GM19025 (cell line): ENCODE measurements around the gene USP32.
"Not testable (repeated sequence)": the region's sequence is repeated elsewhere in the genome, so short reads cannot be mapped to it uniquely, and the experiment has no call there.

Source experiments
- ATAC-seq: cut with Tn5 transposase; IDR thresholded peaks from one replicate; pipeline ENCODE4 v1.9.1; 2021; ENCODE audit warnings: mild to moderate bottlenecking, low read depth, moderate library complexity; ENCODE audit not compliant: unreplicated experiment

Gene USP32

DNA sequence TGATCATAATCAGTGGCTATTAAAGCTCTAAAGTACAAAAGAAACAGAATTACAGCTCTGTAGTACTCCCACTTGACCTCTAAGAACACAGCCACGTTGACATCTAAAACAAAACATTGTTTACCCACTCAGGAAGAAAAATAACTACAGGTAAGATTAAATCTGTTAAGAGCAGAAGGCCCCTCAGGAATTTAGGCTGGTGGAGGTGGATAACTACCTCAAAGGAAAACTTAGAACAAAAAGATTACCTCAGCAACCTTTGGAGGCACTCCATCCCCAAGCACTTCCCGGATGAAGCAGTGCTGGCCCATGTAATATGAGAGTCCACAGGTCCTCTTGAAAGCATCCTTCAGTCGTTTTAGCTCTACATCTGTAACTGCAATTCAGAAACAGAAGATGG is 46.7 kb downstream of the USP32 start:
- no peak for ATAC-seq

DNA sequence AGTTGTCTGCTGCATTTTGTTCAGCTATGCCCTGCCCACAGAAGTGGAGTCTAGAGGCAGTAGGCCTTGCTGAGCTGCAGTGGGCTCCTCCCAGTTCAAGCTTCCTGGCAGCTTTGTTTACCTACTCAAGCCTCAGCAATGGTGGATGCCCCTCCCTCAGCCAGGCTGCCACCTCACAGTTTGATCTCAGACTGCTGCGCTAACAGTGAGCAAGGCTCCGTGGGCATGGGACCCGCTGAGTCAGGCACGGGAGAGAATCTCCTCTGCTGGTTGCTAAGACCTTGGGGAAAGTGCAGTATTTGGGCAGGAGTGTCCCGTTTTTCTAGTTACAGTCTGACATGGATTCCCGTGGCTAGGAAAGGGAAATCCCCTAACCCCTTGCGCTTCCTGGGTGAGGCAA is 49.4 kb downstream of the USP32 start:
- not testable (repeated sequence) for ATAC-seq

DNA sequence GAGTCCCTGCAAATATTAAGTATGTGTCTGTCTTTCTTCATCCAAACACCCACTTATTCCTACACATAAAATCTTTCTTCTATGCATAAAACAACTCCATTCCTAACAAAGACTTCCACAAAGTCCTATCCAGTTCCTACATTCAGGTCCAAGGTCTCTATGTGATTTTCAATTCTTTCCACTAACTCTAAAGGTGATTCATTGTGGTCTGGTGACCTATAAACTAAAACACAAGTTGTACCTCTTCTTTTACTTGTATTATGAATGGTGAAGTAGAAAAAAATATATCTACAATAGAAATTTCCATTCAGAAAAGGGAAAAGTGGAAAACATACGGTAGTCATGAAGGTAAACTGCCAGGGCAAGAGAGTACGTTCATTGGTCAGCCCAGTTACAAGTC is 56.6 kb downstream of the USP32 start:
- ATAC-seq: no peak

DNA sequence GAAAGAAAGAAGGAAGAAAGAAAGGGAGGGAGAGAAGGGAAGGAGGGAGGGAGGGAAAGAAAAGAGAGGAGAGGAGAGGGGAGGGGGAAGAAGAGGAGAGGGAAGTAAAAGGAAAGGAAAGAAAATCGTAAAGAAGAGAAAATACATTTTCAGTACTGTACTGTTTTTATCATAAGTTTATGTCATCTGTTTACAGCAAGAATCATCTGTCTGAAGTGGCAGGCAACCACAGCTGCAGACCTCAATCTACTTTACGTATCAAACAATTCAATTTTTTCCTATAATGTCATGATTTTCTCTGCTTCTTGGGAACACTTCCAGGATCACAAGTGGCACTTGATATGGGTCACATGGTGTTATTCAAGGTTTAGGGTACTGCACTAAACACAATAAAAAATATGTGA is 58.3 kb downstream of the USP32 start:
- ATAC-seq: no peak

DNA sequence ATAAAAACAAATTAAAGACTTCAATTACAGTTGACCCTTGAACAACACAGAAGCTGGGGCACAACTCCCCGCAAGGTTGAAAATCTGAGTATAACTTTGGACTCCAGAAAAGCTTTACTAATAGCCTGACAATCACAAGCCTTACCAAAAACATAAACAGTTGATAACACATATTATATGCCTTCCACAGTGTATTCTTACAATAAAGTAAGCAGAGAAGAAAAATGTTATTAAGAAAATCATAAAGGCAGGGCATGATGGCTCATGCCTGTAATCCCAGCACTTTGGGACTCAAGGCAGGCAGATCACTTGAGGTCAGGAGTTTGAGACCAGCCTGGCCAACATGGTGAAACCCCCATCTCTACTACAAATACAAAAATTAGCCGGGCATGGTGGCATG is 58.9 kb downstream of the USP32 start:
- ATAC-seq: not testable (repeated sequence)

DNA sequence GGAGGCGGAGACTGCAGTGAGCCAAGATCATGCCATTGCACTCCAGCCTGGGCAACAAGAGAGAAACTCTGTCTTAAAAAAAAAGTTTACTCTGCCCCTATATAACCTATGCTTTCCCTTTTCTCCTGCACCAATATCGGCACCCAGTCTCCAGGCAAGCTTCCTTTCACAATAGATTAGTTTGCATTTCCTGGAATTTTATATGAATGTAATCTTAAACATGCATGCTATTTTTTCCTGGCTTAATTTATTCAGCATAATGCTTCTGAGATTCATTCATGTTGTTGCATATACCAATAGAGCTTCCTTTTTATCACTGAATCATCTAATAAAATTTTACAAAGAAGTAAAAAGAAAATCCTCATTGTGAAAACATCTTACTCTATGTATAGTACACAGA is 59.4 kb downstream of the USP32 start:
- ATAC-seq: no peak

DNA sequence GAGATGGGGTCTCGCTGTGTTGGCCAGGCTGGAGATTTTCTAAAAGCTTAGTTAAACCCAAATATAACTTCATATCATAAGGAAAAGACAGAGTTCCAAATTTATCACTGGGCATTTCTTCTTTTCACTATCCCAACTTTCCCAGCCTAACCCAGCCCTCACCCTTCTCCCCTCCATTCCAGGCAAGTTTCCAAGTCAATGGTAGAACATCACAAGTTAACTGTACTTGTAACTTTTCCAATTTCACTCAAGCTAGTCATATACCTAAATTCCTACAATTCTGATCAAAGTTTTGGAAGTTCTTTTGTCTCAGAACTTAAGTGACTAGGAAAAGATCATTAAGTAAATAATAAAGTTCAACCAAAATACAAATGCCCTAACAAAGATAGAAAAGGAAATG is 61.2 kb downstream of the USP32 start:
- no peak for ATAC-seq

DNA sequence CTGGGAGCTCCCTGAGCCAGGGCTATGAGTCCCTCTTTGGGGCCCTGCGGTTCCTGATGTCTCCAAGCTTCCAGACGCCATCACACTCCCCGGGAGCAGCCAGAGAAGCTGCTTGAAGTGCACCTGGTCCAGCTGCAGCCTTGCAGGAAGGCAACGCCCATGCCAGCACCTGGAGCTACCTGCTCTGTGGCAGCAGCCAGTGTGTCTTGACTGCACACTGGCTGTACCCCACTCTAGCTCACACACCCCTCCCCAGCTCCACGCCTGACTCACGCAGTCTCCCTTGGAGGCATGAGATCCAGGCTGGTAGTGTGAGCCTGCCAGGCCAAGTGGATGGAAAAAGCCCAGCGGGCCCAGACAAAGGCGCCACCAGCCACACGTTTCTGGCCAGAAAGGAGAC is 63.3 kb downstream of the USP32 start:
- no peak for ATAC-seq

DNA sequence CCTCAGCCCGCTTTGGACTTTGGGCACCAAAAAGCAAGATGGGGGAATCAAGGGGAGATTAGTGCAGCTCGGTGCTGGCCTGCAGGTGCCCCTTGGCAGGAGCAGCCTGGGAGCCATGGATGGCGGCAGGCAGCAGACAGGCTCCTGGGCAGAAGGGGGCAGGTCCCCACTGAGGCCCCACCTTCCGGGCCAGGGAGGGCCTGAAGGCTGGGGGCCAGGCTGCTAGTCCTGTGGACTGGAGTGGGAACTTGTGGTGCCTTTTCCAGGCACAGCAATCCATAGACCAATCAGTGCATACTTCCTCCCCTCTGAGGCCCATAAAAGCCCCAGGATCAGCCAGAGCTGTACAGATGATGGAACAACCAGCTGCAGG is 64.0 kb downstream of the USP32 start:
- ATAC-seq: no peak

DNA sequence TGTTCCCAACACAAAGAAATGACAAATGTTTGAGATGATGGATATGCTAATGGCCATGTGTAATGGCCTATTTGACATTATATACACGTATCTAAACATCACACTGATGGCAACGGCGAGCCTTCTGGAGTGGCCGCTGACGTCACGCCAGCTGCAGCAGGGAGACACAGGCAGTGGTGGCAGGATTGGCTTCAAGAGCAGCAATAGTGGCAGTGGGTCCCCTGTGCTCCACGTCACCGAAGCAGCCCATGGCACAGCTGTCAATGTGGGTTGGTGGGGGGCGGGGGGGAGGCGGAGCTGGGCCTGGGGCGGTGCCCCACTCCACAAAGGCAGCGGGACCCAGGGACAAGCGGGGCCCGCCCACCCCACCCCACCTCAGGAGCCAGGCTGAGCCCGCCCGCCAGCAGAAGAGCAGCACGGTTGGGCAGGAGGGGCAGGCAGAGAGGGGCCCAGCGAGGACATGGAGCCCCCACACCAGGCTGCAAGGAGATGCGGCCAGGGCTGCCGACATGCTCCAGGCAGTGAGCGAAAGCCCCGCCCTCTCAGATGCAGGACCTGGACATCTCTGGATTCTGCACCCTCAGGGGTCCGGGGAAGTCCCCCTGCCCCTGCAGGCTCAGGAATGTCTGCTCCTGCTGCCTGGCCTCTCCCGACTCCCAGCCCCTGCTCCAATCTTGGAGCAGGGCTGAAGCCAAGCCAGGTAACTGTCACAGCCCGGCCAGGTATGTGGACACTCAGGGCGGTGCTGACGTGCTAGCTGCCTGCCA is 64.6 kb downstream of the USP32 start:
- no peak for ATAC-seq

DNA sequence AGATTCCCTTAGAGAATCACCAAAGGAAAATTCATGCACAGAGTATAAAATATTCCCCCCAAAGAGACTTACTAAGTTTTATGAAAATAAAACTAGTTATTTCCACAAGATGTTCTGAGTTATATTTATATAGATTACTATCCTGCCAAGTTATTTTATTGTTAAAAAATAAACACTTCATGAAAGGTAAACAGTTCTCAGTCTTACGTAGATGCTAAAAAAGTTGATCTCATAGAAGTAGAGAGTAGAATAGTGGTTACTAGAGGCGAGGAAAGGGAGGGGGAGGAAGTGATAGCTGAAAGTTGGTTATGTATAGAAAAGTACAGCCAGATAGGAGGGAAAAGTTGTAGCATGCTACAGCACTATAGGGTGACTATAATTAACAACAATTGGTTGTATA is 65.2 kb downstream of the USP32 start:
- ATAC-seq: no peak

DNA sequence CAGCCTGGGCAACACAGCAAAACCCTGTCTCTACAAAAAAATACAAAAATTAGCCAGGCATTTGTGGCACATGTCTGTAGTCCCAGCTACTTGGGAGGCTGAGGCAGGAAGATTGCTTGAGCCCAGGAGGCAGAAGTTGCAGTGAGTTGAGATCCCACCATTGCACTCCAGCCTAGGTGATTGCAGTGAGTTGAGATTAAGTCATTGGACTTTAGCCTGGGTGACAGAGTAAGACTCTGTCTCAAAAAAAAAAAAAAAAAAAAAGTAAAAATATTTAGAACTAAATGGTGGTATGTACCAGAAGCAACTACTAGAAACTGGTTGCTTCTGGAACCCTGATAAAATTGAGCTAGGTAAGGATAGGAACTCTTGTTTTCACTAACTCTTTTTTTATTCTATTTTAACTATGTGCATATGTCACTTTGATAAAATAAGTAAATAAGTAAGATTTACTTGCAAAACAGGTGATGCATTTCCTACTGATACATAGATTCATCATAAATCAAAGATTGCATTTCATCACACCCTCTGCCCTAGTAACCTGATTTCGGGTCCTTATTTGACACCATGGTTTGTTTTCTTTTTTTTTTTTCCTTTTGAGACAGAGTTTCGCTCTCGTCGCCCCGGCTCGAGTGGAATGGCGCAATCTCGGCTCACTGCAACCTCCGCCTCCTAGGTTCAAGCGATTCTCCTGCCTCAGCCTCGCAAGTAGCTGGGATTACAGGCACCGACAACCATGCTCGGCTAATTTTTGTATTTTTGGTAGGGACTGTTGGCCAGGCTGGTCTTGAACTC is 66.0 kb downstream of the USP32 start:
- no peak for ATAC-seq

DNA sequence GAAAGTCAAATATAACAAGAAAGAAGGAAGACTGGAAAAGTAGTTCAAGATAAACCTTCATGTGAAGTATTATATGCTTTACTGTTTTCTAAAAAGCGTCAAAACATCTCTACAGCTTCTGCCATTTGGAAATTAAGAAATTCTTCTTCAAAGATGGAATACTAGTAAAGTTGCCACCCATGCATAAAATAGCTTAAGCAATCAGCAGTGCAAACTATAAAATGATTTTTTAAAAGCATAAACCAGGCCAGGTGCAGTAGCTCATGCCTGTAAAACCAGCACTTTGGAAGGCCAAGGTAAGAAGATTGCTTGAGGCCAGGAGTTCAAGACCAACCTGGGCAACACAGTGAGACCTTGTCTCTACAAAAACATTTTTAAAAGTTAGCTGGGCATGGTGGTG is 68.2 kb downstream of the USP32 start:
- no peak for ATAC-seq

DNA sequence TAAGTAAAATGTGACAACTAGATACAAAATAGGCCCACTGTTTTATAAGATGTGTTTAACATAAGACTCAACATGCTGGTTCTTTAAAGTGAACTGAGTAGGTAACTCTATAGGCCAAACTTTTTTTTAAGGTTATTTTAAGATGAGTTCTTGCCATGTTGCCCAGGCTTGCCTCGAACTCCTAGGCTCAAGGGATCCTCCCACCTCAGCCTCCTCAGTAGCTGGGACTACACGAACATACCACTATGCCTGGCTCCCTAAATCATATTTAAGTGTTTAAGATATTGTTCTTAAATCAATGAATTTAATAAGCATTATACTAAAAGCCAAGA is 69.9 kb downstream of the USP32 start:
- no peak for ATAC-seq

DNA sequence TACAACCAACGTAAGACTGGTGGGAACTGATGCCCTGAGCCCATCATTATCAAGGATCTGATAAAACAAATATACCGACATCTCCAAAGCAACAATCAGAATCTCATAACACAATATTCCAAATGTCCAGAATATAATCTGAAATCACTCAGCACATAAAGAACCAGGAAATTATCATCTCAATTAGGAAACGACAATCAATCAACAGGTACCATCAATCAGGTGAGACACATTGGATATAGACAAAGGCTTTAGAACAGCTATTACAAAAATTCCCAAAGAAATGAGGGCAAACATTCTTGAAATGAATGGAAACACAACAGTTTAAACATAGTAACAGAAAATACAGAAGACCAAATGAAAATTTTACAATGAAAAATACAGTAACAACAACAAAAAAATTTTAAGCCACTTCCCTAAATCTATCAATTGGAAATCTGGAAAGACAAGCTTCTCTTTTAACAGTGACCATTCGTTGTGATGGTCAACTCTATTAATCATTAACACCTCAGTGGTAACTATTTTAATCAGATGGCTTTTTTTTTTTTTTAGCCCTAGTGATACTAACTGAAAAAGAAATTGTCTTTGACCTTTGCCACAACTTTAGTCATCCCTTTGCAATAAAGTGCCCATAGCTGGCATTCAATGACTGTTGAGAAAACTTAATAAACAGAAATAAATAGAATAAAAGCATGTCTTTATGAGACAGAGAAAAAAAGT is 70.4 kb downstream of the USP32 start:
- ATAC-seq: no peak

DNA sequence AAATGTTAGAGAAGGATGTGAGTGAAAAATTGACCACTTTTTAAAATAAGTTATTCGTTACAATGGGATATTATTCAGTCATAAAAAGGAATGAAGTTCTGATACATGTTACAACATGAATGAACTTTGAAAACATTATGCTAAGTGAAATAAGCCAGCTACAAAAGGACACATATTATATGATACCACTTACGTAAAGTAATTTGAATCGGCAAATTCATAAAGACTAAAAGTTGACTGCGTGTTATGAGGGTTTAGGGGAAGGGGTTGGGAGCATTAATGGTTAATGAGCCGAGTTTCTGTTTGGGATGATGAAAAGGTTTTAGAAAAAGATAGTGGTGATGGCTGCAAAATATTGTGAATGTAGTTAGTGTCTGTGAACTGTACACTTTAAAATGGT is 73.1 kb downstream of the USP32 start:
- no peak for ATAC-seq

DNA sequence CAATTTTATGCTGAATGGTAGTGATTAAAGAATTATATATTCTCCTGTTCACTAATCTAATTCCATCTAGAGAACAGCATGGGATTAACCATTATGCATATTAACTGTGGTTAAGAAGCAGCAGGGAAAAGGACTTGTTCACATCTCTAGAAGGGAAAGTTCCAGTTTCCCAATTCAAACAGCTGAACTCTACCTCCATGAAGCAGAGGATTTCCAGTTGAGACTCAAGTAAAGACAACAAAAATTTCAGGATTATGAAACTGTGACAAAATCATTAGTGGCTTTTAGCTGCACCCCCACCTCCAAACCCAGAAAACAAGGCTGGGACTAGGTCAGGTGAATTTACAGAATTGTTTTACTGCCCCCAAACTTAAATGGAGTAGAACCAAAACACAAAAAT is 73.6 kb downstream of the USP32 start:
- ATAC-seq: no peak

DNA sequence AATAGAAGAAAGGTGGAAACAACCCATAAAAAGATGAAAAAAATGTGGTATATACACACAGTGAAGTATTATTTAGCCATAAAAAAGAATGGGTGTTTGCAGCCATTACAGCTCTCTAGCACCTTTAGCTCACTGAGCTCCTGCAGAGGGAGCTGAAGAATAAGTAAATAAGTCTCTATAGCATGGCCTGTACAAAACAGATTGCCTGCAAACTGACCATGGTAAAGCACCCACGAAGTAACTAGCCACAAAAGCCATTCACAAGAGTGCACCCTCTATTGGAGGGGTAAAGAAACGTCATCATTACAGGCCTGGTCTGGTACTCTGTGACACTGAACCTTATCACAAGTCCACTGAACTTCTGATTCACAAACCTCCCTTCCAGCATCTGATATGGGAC is 76.3 kb downstream of the USP32 start:
- no peak for ATAC-seq

DNA sequence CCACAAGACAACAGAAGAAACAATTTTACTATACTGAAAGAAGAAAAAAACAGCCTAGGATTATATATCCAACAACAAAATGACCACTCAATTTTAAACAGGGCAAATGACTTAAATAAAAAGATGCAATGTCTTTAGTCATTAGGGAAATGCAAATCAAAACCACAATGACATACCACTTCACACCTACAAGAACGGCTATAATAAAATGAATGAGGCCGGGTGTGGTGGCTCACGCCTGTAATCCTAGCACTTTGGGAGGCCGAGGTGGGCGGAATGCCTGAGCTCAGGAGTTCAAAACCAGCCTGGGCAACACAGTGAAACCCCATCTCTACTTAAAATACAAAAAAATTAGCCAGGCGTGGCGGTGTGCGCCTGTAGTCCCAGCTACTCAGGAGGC is 77.0 kb downstream of the USP32 start:
- not testable (repeated sequence) for ATAC-seq

DNA sequence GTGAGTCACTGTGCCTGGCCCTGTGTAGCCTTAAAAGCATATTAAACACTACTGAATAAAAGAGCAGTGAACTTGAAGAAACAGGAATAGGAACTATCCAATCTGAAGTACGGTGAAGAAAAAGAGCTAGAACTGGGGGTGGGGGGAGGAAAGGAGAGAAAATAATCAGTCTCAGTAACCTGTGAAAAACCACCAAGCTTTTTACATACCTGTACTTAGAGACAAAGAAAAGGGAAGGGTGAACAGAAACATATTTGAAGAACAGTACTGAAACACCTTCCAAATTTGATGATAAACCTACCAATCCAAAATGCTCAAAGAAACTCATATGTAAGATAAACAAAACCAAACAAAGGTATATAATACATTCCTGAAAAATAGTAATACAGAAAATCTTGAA is 77.5 kb downstream of the USP32 start:
- no peak for ATAC-seq

DNA sequence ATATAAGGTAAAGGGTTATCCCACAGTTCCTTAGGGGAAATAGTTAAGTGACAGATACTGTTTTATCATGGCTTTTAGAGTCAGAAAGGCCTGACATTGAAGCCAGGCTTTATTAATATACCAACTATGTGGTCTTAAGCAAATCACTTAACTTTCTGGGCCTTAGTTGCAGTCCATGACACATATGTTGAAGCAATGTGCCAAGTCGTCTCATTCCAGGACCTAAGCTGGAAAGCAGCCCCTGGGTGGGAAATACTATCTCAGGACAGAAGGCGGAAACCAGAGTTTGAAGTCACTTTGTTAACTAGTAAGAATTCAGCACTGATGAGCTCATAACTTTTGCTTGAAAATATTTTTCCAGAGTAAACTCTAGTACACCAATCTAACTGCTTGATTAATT is 80.0 kb downstream of the USP32 start:
- ATAC-seq: no peak

DNA sequence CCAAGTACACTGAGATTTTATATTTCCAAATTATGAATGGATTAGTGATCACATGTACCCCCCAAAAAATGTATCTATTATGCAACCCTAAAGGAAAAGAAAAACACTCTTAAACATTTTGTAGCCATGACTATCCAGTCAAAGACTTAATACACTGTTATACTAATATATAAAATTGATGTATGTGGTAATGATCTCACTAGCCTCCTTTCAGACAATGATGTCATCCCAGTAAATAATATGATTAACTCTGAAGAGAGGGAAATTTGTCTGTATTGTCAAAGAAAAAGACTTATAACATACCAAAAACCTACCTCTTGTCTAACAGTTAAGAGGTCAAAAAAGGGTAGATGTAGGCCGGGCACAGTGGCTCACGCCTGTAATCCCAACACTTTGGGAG is 80.7 kb downstream of the USP32 start:
- ATAC-seq: no peak
